Measurements from ENCODE around the gene PSTPIP2.
"Not testable (repeated sequence)": the region's sequence is repeated elsewhere in the genome, so short reads cannot be mapped to it uniquely, and the experiment has no call there.

The PSTPIP2 gene, protein sequence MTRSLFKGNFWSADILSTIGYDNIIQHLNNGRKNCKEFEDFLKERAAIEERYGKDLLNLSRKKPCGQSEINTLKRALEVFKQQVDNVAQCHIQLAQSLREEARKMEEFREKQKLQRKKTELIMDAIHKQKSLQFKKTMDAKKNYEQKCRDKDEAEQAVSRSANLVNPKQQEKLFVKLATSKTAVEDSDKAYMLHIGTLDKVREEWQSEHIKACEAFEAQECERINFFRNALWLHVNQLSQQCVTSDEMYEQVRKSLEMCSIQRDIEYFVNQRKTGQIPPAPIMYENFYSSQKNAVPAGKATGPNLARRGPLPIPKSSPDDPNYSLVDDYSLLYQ

GRCh38 chr18:46071653-46072375 lies at the start of gene PSTPIP2:
Gene PSTPIP2, minus strand, starts transcription at chr18:46072260. Its CDS starts 72 bp downstream, at chr18:46072188.
- Mint-ChIP-seq H3K4me1 (ENCODE audit: low read depth) (peaks cover 44% of the 10 kb centered on the region), H3K4me3 (peak within 1 kb of the TSS; percentile 88), H3K36me3 (ENCODE audit: low read depth) (peaks cover 37% of the 10 kb centered on the region), H3K27ac (peak within 1 kb of the TSS; percentile 85), H3K9me3 (no peaks in the 10 kb centered on the region), H3K27me3 (no peaks in the 10 kb centered on the region)
- intact Hi-C loops (cut with micrococcal nuclease): loop anchor here (5.0 to 10.0 kb wide), 4 partner anchors 40 to 407 kb away; no protein-coding TSS in a partner anchor

GRCh38 chr18:46113751-46114150 lies 41.7 kb upstream of the PSTPIP2 start:
- Mint-ChIP-seq H3K36me3 (ENCODE audit: low read depth) (peaks cover 71% of the 10 kb centered on the region), H3K4me3 (no peak overlapping the region), H3K27me3 (no peaks in the 10 kb centered on the region), H3K4me1 (ENCODE audit: low read depth) (no peaks in the 10 kb centered on the region), H3K27ac (no peak overlapping the region), H3K9me3 (no peaks in the 10 kb centered on the region)
- intact Hi-C loops (cut with micrococcal nuclease): no loop called here

GRCh38 chr18:46110406-46110805 lies 38.3 kb upstream of the PSTPIP2 start:
- no peak overlapping the region for H3K27ac Mint-ChIP-seq
- no peaks in the 10 kb centered on the region for H3K27me3 Mint-ChIP-seq
- no peaks in the 10 kb centered on the region for H3K9me3 Mint-ChIP-seq
- peaks cover 77% of the 10 kb centered on the region for H3K36me3 Mint-ChIP-seq (ENCODE audit: low read depth)
- intact Hi-C loops (cut with micrococcal nuclease): no loop called here
- H3K4me3 Mint-ChIP-seq: no peak overlapping the region
- no peaks in the 10 kb centered on the region for H3K4me1 Mint-ChIP-seq (ENCODE audit: low read depth)

DNA sequence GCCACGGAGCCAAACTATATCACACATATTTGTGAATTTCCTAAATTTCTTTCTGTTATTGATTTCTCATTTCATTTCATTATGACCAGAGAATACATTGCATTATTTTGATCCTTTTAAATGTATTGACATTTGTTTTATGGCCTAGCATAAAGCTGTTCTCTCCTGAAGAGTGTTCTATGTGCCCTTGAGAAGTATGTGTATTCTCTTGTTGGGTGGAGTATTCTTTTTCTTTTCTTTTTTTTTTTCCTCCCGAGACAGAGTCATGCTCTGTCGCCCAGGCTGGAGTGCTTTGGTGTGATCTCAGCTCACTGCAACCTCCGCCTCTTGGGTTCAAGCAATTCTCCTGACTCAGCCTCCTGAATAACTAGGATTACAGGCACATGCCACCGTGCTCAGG lies 37.3 kb upstream of the PSTPIP2 start:
- Mint-ChIP-seq H3K9me3 (no peaks in the 10 kb centered on the region), H3K27ac (no peak overlapping the region), H3K27me3 (no peaks in the 10 kb centered on the region), H3K36me3 (ENCODE audit: low read depth) (peaks cover 70% of the 10 kb centered on the region), H3K4me3 (no peak overlapping the region), H3K4me1 (ENCODE audit: low read depth) (peaks cover 7% of the 10 kb centered on the region)
- intact Hi-C loops (cut with micrococcal nuclease): loop anchor here (10.0 kb wide), 1 partner anchor 425 kb away; no protein-coding TSS in a partner anchor

DNA sequence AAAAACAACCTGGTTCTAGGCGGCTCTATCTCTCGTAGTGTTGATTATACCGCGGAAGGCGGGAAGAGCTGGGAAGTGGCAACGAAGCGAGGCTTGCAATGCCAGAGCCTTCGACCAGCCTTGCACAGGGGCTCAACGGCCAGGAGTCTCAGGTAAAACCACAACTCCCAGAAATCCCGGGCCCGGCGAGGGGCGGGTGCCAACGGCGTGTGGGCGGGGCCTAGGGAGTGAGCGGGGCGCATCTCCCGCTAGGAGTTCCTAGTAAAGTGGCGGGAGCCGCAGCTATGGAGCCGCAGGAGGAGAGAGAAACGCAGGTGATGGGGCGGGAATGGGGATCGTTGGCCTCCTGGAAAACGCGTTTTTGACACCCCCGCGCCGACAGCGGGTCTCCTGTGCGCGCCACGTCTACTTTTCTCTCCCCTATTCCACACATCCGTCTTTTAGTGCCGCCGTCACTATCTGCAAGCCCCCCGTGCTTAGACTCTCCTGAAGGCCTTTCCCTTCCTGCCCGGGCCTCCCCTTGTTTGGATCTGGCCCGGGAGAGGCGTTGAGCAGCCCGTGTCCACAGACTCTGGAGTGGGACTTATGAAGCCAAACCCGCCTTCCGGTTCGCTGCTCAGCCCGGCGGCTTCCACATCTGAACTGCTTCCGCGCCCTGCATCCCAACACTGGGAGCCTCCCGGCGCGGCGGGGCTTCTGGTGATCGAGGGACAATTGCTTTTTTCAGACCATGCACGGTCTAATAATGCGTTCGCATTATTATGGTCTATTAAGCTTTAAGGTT lies 32.3 kb upstream of the PSTPIP2 start, which contains the start of gene HAUS1:
Gene HAUS1, plus strand, starts transcription at position 258 of the 784 bp plus-strand sequence. Its CDS starts 27 bp downstream, at position 285.
- H3K4me1 Mint-ChIP-seq (ENCODE audit: low read depth): peaks cover 13% of the 10 kb centered on the region
- peak within 1 kb of the TSS; percentile 99 for H3K4me3 Mint-ChIP-seq
- H3K9me3 Mint-ChIP-seq: no peaks in the 10 kb centered on the region
- peaks cover 33% of the 10 kb centered on the region for H3K36me3 Mint-ChIP-seq (ENCODE audit: low read depth)
- peak within 1 kb of the TSS; percentile 89 for H3K27ac Mint-ChIP-seq
- H3K27me3 Mint-ChIP-seq: no peaks in the 10 kb centered on the region
- intact Hi-C loops (cut with micrococcal nuclease): loop anchor here (5.0 to 10.0 kb wide), 2 partner anchors 73 to 420 kb away; no protein-coding TSS in a partner anchor

DNA sequence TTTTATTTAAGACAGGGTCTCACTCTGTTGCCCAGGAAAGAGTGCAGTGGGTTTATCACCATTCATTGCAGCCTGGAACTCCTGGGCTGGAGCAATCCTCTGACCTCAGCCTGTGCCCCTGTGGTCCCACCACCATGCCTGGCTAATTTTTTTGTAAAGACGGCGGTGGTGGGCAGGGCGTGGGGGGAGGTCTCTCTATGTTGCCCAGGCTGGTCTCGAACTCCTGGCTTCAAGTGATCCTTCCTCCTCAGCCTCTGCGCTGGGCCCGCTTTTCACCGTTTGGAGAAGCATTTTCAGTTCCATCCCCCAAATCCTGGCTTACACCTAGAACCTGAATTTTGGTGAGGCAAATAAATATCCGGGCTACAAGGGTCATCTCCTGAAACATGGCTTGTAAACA lies 27.4 kb upstream of the PSTPIP2 start:
- H3K27me3 Mint-ChIP-seq: no peaks in the 10 kb centered on the region
- no peak overlapping the region for H3K27ac Mint-ChIP-seq
- H3K36me3 Mint-ChIP-seq (ENCODE audit: low read depth): peaks cover 19% of the 10 kb centered on the region
- peaks cover 6% of the 10 kb centered on the region for H3K4me1 Mint-ChIP-seq (ENCODE audit: low read depth)
- H3K4me3 Mint-ChIP-seq: no peak overlapping the region
- intact Hi-C loops (cut with micrococcal nuclease): no loop called here
- no peaks in the 10 kb centered on the region for H3K9me3 Mint-ChIP-seq

GRCh38 chr18:46098616-46098933 lies 26.5 kb upstream of the PSTPIP2 start:
- peaks cover under 1% of the 10 kb centered on the region for H3K4me1 Mint-ChIP-seq (ENCODE audit: low read depth)
- H3K36me3 Mint-ChIP-seq (ENCODE audit: low read depth): peaks cover 24% of the 10 kb centered on the region
- intact Hi-C loops (cut with micrococcal nuclease): no loop called here
- H3K27ac Mint-ChIP-seq: peak overlapping the region; percentile 95
- H3K9me3 Mint-ChIP-seq: no peaks in the 10 kb centered on the region
- H3K4me3 Mint-ChIP-seq: peak overlapping the region; percentile 93
- no peaks in the 10 kb centered on the region for H3K27me3 Mint-ChIP-seq

DNA sequence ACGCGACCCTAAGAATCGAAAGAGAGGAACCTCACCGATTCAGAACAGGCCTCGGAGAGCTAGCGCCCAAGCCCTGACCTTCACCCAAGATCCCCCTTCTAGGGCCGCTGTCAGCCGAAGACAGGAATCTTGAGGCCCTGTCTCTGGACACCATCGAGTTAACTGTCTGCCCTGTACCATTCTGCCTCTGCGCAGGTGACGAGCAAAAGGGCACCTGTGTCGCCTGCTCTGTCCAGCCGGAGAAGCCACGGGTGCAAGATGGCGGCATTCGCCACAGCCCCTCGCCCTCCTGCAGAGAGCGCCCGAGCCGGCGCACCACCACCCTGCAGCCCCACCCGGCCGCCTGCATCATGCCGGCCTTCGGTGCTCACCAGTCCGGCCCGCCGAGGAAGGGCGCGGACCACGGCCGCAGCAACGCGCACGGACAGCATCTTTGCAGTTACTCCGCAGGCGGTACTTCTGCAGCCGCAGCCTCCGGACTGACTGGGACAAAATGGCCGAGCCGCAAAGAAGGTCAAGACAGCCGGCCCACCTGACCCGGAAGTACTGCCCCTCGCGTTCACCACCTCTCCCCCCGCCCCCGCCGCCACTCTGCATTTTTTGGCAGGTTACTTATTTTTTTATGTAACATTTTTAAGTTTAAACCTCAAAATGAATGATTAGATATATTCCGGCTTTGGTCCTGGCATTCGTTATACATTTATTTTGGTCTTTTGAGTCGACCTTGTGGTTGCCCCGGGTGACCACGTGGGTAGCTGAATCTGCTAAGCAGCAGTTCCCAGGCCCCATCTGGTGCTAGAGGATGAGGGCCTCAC lies 25.9 kb upstream of the PSTPIP2 start, which contains the start of gene ATP5F1A:
Gene ATP5F1A, minus strand, starts transcription at position 496 of the 815 bp plus-strand sequence. Its CDS starts 65 bp downstream, at position 431.
- intact Hi-C loops (cut with micrococcal nuclease): no loop called here
- Mint-ChIP-seq H3K36me3 (ENCODE audit: low read depth) (peaks cover 30% of the 10 kb centered on the region), H3K4me3 (peak within 1 kb of the TSS; percentile 93), H3K27me3 (no peaks in the 10 kb centered on the region), H3K9me3 (no peaks in the 10 kb centered on the region), H3K4me1 (ENCODE audit: low read depth) (no peaks in the 10 kb centered on the region), H3K27ac (peak within 1 kb of the TSS; percentile 95)

- Mint-ChIP-seq H3K36me3 (ENCODE audit: low read depth) (peaks cover 36% of the 10 kb centered on the region), H3K27ac (peak overlapping the region; percentile 95), H3K9me3 (no peaks in the 10 kb centered on the region), H3K27me3 (no peaks in the 10 kb centered on the region), H3K4me1 (ENCODE audit: low read depth) (no peaks in the 10 kb centered on the region), H3K4me3 (peak overlapping the region; percentile 93)
- intact Hi-C loops (cut with micrococcal nuclease): no loop called here
Measured at GRCh38 chr18:46097431-46097800, 25.4 kb upstream of the PSTPIP2 start.

DNA sequence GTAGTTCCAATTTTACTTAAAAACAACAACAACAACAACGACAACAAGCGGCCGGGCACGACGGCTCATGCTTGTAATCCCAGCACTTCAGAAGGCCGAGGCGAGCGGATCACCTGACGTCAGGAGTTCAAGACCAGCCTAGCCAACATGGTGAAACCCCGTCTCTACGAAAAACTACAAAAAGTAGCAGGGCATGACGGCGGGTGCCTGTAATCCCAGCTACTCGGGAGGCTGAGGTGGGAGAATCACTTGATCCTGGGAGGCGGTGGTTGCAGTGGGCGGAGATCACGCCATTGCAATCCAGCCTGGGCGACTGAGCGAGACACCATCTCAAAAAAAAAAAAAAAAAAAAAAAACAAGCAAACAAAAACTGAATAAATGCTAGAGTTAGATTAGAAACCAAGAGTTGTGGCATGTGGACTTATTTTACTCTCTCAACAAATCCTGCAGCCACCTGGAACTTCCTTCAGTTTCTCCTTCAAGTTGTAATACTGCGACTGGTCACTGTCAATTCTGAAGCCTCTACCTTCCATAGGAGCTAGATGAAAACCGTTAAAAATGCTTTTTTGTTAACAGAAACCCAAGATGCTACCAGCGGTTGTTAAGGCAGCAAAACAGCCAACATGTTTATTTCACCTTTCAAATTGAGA lies 24.7 kb upstream of the PSTPIP2 start:
- Mint-ChIP-seq H3K9me3 (no peaks in the 10 kb centered on the region), H3K27me3 (no peaks in the 10 kb centered on the region), H3K27ac (peak overlapping the region; percentile 95), H3K36me3 (ENCODE audit: low read depth) (peaks cover 42% of the 10 kb centered on the region), H3K4me1 (ENCODE audit: low read depth) (no peaks in the 10 kb centered on the region), H3K4me3 (peak overlapping the region; percentile 93)
- intact Hi-C loops (cut with micrococcal nuclease): no loop called here

DNA sequence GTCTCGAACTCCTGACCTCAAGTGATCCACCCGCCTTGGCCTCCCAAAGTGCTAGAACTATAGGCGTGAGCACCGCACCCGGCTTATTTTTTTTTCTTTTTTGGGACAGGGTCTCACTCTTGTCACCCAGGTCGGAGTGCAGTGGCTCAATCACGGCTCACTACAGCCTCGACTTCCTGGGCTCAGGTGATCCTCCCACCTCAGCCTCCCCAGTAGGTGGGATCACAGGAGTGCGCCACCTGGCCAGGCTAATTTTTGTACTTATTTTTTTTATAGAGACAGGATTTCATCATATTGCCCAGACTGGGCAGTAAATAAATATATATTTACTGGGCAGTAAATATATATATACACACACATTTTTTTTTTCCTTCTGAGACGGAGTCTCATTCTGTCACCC lies 23.5 kb upstream of the PSTPIP2 start:
- no peaks in the 10 kb centered on the region for H3K9me3 Mint-ChIP-seq
- no peak overlapping the region for H3K27ac Mint-ChIP-seq

DNA sequence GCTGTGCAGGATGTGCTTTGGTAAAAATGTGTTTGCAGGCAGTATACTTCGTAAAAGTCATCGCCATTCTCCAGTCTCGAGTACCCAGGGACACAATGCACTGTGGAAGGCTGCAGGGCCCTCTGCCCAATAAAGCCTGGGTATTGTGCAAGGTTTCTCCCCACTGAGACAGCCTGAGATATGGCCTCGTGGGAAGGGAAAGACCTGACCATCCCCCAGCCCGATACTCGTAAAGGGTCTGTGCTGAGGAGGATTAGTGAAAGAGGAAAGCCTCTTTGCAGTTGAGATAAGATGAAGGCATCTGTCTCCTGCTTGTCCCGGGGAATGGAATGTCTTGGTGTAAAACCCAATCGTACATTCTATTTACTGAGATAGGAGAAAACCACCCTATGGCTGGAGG lies 16.4 kb upstream of the PSTPIP2 start:
- H3K4me3 Mint-ChIP-seq; H3K9me3 Mint-ChIP-seq; H3K4me1 Mint-ChIP-seq (ENCODE audit: low read depth); H3K27me3 Mint-ChIP-seq; H3K27ac Mint-ChIP-seq; intact Hi-C loops (cut with micrococcal nuclease): not testable (repeated sequence)
- H3K36me3 Mint-ChIP-seq (ENCODE audit: low read depth): peaks cover 100% of the 10 kb centered on the region

More for the DNA sequence above, 23.5 kb upstream of the PSTPIP2 start:
- Mint-ChIP-seq H3K36me3 (ENCODE audit: low read depth) (peaks cover 55% of the 10 kb centered on the region), H3K27me3 (no peaks in the 10 kb centered on the region), H3K4me1 (ENCODE audit: low read depth) (no peaks in the 10 kb centered on the region), H3K4me3 (no peak overlapping the region)
- intact Hi-C loops (cut with micrococcal nuclease): no loop called here

DNA sequence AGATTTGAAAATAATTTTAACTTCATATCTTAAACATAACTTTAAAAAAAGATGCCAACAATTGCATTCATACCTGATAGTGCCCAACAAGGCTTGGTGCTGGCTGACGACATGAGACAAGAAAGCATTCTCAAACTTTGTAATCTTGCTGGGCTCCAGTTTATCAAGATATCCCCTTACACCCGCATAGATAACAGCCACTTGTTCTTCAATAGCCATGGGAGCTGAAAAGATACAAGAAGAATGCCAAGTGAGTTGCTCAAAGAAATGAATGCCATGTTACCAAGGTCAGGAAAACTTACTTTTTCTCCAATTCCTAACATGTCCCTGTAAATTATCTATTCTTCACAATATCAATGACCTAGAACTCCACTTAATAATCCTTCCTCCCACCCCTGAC lies 12.4 kb upstream of the PSTPIP2 start:
- Mint-ChIP-seq H3K27ac (no peak overlapping the region), H3K27me3 (no peaks in the 10 kb centered on the region), H3K36me3 (ENCODE audit: low read depth) (peaks cover 100% of the 10 kb centered on the region), H3K4me1 (ENCODE audit: low read depth) (no peaks in the 10 kb centered on the region), H3K9me3 (no peaks in the 10 kb centered on the region), H3K4me3 (no peak overlapping the region)
- intact Hi-C loops (cut with micrococcal nuclease): no loop called here
